ENCODE results near the gene FOXD4L1. TPM values are rescaled to one million over a fixed set of nuclear protein-coding genes. Genes with fewer than 3 reads are reported as not detected.
"Not testable (repeated sequence)": the region's sequence is repeated elsewhere in the genome, so short reads cannot be mapped to it uniquely, and the experiment has no call there.

Gene FOXD4L1
- total and polyA plus RNA-seq, 9 donors: 0.12 to 0.25 (median 0.19) TPM; not detected in 5

GRCh38 chr2:113507394-113508140 is 9.1 kb downstream of the FOXD4L1 start:
- H3K27ac ChIP-seq; intact Hi-C loops (cut with DNase I); H3K4me1 ChIP-seq (ENCODE audit: insufficient read depth); H3K9me3 ChIP-seq; H3K27me3 ChIP-seq; H3K36me3 ChIP-seq; H3K4me3 ChIP-seq; DNase-seq: not testable (repeated sequence)
- WGBS, 3 donors: 25 to 27% (median 26%) methylated on average over 8 to 13 of the region's 14 CpGs

- H3K27ac ChIP-seq: not testable (repeated sequence)
Observed at GRCh38 chr2:113508187-113508586, 9.7 kb downstream of the FOXD4L1 start.

GRCh38 chr2:113510913-113511312 is 12.4 kb downstream of the FOXD4L1 start:
- WGBS, 3 donors: 50 to 70% methylated on average over 2 to 3 of the region's 3 CpGs; no CpG with 5 or more reads in 1 of the 3 donors
- not testable (repeated sequence) for H3K27me3 ChIP-seq

More at GRCh38 chr2:113508187-113508586, 9.7 kb downstream of the FOXD4L1 start:
- H3K4me1 ChIP-seq (ENCODE audit: insufficient read depth); H3K36me3 ChIP-seq; intact Hi-C loops (cut with DNase I); H3K4me3 ChIP-seq; DNase-seq; H3K27me3 ChIP-seq; H3K9me3 ChIP-seq: not testable (repeated sequence)
- WGBS, 3 donors: 37 to 41% (median 38%) methylated on average over 10 to 11 of the region's 11 CpGs

GRCh38 chr2:113511859-113512258 is 13.4 kb downstream of the FOXD4L1 start:
- H3K27ac ChIP-seq; H3K4me1 ChIP-seq (ENCODE audit: insufficient read depth); H3K36me3 ChIP-seq; DNase-seq; H3K9me3 ChIP-seq; H3K4me3 ChIP-seq; H3K27me3 ChIP-seq; intact Hi-C loops (cut with DNase I): not testable (repeated sequence)
- WGBS, 3 donors: 69 to 77% (median 74%) methylated on average over 14 of the region's 14 CpGs

More at GRCh38 chr2:113510913-113511312, 12.4 kb downstream of the FOXD4L1 start:
- H3K27ac ChIP-seq; H3K4me1 ChIP-seq (ENCODE audit: insufficient read depth); H3K9me3 ChIP-seq; H3K4me3 ChIP-seq; H3K36me3 ChIP-seq; DNase-seq; intact Hi-C loops (cut with DNase I): not testable (repeated sequence)

- DNase-seq; H3K4me3 ChIP-seq; H3K27ac ChIP-seq; H3K27me3 ChIP-seq; H3K36me3 ChIP-seq; H3K4me1 ChIP-seq (ENCODE audit: insufficient read depth); H3K9me3 ChIP-seq; intact Hi-C loops (cut with DNase I): not testable (repeated sequence)
- WGBS, 3 donors: 79 to 92% (median 89%) methylated on average over 8 of the region's 8 CpGs
Observed at GRCh38 chr2:113515457-113515856, 17.0 kb downstream of the FOXD4L1 start.

- H3K4me3 ChIP-seq; H3K9me3 ChIP-seq; H3K27me3 ChIP-seq; H3K36me3 ChIP-seq; intact Hi-C loops (cut with DNase I); DNase-seq; H3K4me1 ChIP-seq (ENCODE audit: insufficient read depth); H3K27ac ChIP-seq: not testable (repeated sequence)
- 92 to 100% (median 93%) methylated on average over 3 of the region's 3 CpGs for WGBS, 3 donors
Observed at GRCh38 chr2:113515995-113516394, 17.5 kb downstream of the FOXD4L1 start.

GRCh38 chr2:113517025-113517424 is 18.6 kb downstream of the FOXD4L1 start:
- 67 to 87% methylated on average over 1 of the region's 2 CpGs; no CpG with 5 or more reads in 1 of the 3 donors for WGBS, 3 donors
- H3K4me1 ChIP-seq (ENCODE audit: insufficient read depth); H3K4me3 ChIP-seq; H3K9me3 ChIP-seq; H3K27ac ChIP-seq; intact Hi-C loops (cut with DNase I); DNase-seq; H3K27me3 ChIP-seq; H3K36me3 ChIP-seq: not testable (repeated sequence)

GRCh38 chr2:113520837-113521236 is 22.4 kb downstream of the FOXD4L1 start:
- H3K4me1 ChIP-seq (ENCODE audit: insufficient read depth); H3K9me3 ChIP-seq; intact Hi-C loops (cut with DNase I); H3K4me3 ChIP-seq; DNase-seq; H3K36me3 ChIP-seq; H3K27ac ChIP-seq; H3K27me3 ChIP-seq: not testable (repeated sequence)
- WGBS, 3 donors: 19 to 35% (median 22%) methylated on average over 6 of the region's 6 CpGs

GRCh38 chr2:113521492-113521891 is 23.0 kb downstream of the FOXD4L1 start:
- intact Hi-C loops (cut with DNase I); H3K36me3 ChIP-seq; H3K27ac ChIP-seq; DNase-seq; H3K4me3 ChIP-seq; H3K4me1 ChIP-seq (ENCODE audit: insufficient read depth); H3K27me3 ChIP-seq; H3K9me3 ChIP-seq: not testable (repeated sequence)
- 3 to 13% (median 4%) methylated on average over 5 of the region's 5 CpGs for WGBS, 3 donors

- H3K4me3 ChIP-seq; DNase-seq; H3K9me3 ChIP-seq; H3K27ac ChIP-seq; H3K36me3 ChIP-seq; H3K27me3 ChIP-seq; intact Hi-C loops (cut with DNase I); H3K4me1 ChIP-seq (ENCODE audit: insufficient read depth): not testable (repeated sequence)
- 75 to 93% (median 89%) methylated on average over 1 of the region's 1 CpG for WGBS, 3 donors
Observed at GRCh38 chr2:113524986-113525385, 26.5 kb downstream of the FOXD4L1 start.

- not testable (repeated sequence) for DNase-seq
- 9 to 16% (median 12%) methylated on average over 5 to 6 of the region's 12 CpGs for WGBS, 3 donors
Observed at GRCh38 chr2:113527350-113528045, 29.0 kb downstream of the FOXD4L1 start.

GRCh38 chr2:113528126-113528525 is 29.7 kb downstream of the FOXD4L1 start:
- DNase-seq; intact Hi-C loops (cut with DNase I); H3K27ac ChIP-seq; H3K9me3 ChIP-seq; H3K4me1 ChIP-seq (ENCODE audit: insufficient read depth); H3K27me3 ChIP-seq; H3K36me3 ChIP-seq; H3K4me3 ChIP-seq: not testable (repeated sequence)
- WGBS, 3 donors: 42 to 60% (median 59%) methylated on average over 4 to 5 of the region's 5 CpGs

More at GRCh38 chr2:113527350-113528045, 29.0 kb downstream of the FOXD4L1 start:
- H3K4me1 ChIP-seq (ENCODE audit: insufficient read depth); H3K9me3 ChIP-seq; H3K4me3 ChIP-seq; H3K27me3 ChIP-seq; intact Hi-C loops (cut with DNase I); H3K36me3 ChIP-seq; H3K27ac ChIP-seq: not testable (repeated sequence)
